WI38 (cell line): ENCODE measurements around the gene TMEM19.

Experiments
- H3K4me3 ChIP-seq: 2 replicates; pipeline ENCODE4 v1.5.1; 2011; ENCODE audit warnings: low read depth, mild to moderate bottlenecking, control low read depth, low read length
- CTCF ChIP-seq: IDR thresholded peaks from 2 replicates; pipeline ENCODE4 v1.5.1; 2012; ENCODE audit warnings: low read depth, mild to moderate bottlenecking, control low read depth, low read length

TMEM19 gene

GRCh38 chr12:71710276-71711125, 24.6 kb downstream of the TMEM19 start:
- TF ChIP-seq CTCF, result no peak
- H3K4me3 ChIP-seq, result no peak overlapping the region

- TF ChIP-seq CTCF, result no peak
- no peak overlapping the region for H3K4me3 ChIP-seq
Measured at GRCh38 chr12:71718611-71719010, 32.7 kb downstream of the TMEM19 start.

GRCh38 chr12:71719647-71720370, 33.9 kb downstream of the TMEM19 start:
- no peak overlapping the region for H3K4me3 ChIP-seq
- TF ChIP-seq CTCF, result no peak

DNA sequence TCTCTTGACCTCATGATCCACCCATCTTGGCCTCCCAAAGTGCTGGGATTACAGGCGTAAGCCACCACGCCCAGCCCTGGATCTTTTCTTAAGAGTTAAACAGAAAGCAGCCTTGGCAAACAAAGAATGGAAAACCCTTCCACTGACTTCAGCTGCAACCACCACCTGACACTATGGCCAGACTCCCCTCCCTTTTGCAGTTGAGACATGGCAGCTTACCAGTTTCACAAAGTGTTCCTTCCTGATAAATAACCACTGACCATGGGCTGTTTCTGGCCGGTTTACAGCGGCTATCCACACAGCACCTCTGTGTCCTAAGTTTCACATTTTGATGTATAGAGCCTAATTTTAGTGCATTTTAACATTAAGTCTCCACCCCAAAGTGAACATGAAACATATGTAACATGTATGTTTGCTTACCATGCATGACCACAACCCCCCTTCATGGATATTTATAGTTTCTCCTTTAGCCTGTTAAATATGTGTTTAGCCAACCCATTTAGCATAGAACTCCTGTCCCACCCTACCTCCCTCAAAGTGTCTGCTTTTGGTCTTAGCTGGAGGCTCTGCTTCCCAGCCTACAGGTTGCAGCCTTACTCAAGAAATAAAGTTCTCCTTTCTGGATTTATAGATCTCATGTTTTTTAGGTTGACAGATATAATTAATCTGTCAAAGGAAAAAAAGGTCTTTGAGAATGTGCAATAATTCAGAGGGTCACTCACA, 36.1 kb downstream of the TMEM19 start:
- TF ChIP-seq CTCF, result no peak
- H3K4me3 ChIP-seq, result no peak overlapping the region

DNA sequence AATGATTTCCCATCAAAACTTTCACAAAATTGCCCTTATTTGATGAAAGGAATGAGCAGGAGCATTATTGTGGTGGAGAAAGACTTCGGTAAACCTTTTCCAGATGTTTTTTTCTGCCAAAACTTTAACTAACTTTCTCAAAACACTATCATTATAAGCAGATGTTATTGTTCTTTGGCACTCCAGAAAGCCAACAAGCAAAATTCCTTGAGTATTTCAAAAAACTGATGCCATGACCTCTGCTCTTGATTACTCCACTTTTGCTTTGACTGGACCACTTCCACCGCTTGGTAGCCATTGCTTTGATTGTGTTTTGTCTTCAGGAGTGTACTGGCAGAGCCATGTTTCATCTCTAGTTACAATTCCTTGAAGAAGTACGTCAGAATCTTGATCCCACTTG, 39.1 kb downstream of the TMEM19 start:
- no peak for TF ChIP-seq CTCF
- no peak overlapping the region for H3K4me3 ChIP-seq

DNA sequence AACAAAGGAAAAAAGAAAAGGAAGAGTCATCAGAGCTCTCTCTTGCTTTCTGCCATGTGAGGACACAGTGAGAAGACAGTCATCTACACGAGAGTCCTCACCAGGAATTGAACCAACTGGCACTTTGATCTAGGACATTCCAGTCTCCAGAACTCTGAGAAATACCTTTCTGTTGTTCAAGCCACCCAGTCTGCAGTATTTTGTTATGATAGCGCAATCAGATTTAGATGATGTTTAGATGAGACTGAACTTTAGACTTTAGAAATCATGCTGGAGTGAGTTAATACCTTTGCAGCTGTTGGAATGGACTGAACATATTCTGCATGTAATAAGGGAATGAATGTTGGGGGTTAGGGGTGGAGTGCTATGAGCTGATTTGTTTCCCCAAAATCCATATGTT, 40.7 kb downstream of the TMEM19 start:
- no peak overlapping the region for H3K4me3 ChIP-seq
- no peak for TF ChIP-seq CTCF
